ENCODE measurements around the gene COP1.

- no peak for TF ChIP-seq POLR2A (IDR thresholded peaks at IDR 0.05; ENCODE audit: borderline replicate concordance, extremely low read depth, insufficient read depth, insufficient read length)
- TF ChIP-seq CTCF (IDR thresholded peaks at IDR 0.05 in 2 of 3, conservative IDR thresholded peaks at IDR 0.05 in 1 of 3; ENCODE audit: borderline replicate concordance in 1 of 3, insufficient read depth in 1 of 3, low read depth in 2 of 3, low read length in 2 of 3), result no peak
- no peak for TF ChIP-seq SP1 (IDR thresholded peaks at IDR 0.05; ENCODE audit: low read depth)
- no peak for TF ChIP-seq POLR2AphosphoS5 (IDR thresholded peaks at IDR 0.05; ENCODE audit: low read depth, low read length)
- TF ChIP-seq EZH2 (IDR thresholded peaks at IDR 0.05), result no peak
- no peak for TF ChIP-seq RAD21 (IDR thresholded peaks at IDR 0.05; ENCODE audit: low read depth)
Measured at GRCh38 chr1:176183618-176184017, 23.5 kb downstream of the COP1 start.

Measured in HCT116 (cell line).